Suppressor macrophage treated with lipopolysaccharide for 4 hours (primary cell): ENCODE measurements around the gene GJC1.

Experiments
- DNase-seq: peaks from one replicate; pipeline ENCODE4 v3.0.0-alpha.2; 2020

GJC1 gene

DNA sequence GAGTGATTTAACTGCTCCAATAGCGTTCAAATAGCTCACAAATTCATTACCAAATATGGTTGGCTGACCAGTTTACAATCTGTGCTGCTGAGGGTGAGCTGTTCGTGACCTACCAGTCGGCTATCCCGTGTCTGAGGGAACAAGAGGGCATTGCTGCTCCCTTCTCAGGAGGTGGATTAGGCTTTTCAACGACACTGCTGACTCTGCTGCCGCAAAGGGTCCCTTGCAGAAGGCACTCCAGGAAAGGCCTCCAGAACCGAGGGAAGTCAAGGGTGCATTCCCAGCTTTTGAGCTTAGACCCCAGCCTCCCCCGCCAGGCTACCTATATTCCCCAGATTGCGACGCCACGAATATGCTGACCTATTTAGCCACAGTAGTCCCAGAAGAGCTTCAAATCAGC lies 32.3 kb downstream of the GJC1 start:
- no peak for DNase-seq

DNA sequence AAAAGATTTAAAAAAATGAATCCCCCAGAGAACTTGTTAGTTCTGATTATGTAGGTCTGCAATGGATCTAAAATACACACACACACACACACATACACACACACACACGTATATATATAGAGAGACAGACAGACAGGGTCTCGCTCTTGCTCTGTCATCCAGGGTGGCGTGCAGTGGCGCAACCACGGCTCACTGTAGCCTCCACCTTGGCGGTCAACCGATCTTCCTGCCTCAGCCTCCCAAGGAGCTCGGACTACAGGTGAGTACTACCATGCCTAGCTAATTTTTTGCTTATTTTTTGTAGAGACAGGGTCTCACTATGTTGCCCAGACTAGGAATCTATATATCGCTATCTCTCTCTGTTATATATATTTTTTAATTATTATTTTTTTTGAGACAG lies 33.4 kb downstream of the GJC1 start:
- no peak for DNase-seq

DNA sequence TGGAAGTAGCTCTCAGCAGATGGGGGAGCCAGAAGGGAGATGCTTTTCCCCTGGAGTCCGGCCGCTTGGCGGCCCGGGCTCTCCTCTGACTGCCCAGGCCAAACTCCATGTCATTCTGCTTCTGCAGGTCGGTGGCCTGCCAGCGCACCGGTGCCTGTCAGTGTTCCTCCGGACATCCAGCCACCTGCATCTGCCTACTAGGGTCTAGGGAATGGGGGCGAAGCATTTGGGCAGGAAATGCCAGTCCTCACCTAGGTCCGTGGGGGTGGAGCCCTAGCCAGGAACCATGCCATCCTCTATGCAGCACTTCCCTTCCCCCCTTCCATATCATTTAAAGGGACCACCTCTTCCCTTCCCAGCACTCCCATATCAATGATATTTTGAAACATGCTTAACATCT lies 34.2 kb downstream of the GJC1 start:
- DNase-seq = no peak

DNA sequence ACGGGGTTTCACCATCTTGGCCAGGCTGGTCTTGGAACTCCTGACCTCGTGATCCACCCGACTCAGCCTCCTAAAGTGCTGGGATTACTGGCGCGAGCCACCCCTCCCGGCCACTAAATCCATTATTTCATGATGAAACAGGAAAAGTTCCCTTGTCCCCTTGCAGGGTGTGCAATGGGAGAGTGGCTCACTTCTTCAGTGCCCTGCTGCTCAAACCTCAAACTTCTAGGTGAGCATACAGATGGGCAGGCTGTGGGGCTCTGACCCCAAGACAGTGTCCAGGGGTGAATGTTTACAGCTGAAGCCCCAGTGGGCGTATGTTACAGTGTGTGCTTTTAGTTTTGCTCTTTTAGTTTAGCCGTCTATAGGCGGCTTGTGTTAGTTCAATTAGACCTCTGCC lies 34.7 kb downstream of the GJC1 start:
- no peak for DNase-seq

DNA sequence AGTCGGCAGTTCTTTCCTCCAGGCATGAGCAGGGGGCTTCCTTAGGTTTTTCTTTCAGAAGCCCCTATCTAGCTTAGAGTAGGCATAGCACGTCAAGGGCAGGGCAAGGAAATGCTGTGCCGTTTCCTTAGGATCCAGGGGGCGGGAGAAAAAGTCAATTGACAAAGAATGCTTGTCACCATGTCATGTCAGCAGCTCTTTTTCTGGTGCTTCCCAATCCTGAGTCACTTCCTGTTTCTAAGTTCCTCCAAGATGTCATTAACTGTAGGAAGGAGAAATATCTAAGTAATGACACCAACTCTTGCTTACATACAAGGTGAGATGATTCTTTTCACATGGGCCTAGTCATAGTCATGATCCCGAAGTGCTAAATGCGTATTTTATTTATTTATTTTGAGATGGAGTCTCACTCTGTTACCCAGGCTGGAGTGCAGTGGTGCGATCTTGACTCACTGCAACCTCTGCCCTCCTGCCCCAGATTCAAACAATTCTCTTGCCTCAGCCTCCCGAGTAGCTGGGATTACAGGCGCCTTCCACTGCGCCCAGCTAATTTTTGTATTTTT lies 35.2 kb downstream of the GJC1 start:
- DNase-seq = peak; percentile 93

DNA sequence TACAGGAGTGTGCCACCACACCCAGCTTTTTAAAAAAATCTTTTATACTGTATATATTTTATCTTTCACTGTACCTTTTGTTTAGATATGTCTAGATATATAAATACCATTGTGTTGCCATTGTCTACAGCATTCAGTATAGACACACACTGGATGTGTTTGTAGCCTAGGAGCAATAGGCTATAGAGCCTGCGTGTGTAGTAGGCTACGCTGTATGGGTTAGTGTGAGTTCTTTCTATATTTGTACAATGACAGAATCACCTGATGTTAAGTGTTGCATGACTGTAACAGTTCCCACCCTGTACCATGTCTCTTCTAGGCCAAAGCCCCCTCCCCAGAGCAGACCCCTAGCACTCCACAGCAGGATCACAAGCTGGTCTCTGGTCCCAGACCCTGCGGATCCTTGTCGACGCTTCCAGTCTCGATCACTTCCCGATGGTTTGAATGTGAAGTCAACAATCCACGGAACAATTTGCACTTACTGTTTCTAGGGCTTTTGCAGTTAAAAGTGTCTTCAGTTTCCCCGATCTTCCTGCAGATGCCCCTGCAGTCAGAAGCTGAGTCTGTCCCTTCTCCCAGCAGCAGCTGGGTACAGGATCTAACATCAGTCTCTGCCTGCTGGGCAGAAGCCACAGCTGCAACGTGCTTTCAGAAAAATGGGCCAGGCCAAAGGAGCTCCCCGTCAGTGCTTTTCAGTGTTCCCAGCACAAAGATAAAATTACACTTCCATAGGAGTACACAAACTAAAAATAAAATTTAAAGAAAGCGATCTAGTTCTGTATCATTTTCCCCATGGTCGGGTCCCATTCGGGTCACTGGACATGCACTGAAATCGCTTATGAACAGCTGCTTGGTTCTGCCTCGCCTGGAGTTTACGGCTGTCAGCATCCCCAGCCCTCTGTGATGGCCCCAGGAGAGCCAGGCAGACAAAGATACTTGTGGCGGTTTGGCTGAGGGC lies 35.9 kb downstream of the GJC1 start:
- DNase-seq = no peak

DNA sequence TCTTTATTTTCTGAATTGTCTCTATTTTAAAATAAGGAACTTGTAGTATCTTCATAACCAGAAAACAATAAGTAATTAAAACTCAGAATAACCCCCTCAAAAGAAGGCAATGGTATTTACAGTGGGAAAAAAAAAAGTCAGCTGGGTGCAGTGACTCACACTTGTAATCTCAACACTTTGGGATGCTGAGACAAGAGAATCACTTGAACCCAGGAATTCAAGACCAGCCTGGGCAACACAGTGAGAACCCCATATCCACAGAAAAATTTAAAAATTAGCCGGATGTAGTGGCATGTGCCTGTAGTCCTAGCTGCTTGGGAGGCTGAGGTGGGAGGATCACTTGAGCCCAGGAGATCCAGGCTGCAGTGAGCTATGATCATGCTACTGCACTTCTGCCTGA lies 37.8 kb downstream of the GJC1 start:
- no peak for DNase-seq

DNA sequence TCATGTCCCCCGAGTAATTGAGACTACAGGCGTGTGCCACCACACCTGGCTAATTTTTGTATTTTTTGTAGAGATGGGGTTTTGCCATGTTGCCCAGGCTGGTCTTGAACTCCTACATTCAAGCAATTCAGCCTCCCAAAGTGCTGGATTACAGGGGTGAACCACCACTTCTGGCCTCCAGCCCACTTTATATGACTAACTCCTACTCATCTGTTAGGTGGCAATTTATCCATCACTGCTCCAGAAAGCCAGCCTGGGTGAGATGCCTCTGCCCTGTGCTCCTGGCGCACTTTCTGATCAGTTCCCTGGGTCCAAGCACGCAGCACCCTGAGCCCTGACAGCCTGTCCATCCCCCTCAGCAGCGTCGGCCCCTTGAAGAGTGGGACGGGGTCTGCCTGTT lies 41.9 kb downstream of the GJC1 start:
- no peak for DNase-seq

DNA sequence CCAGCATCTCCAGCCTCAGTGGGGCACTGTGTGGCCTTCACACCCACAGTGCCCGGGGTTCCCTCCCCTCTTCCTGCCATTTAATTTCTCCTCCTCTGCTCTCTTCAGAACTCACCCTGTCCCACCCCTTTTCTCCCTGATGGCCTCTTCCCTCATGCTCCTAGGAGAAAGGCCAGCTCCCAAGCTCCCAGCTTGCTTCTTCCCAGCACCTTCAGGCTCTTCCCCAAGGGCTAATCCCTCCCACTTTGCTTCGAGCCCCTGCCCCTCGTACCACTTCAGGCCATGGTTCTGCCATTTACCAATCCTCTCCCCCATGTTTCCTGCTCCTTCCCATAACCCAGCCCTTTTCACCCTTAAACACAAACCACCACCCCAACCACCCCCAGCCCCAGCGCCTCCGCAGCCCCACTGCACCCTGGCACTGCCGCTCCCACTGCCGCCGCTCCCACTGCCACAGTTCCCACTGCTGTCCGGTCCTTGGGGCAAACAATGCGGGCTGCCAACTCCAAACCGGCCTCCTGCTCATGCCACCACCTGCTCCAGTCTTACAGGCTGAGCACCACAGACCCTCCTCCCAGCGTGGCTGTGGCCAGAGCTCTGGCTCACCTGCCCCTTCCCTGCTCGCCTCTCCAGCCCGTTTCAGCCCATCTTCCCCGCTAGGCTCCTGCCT lies 42.7 kb downstream of the GJC1 start:
- no peak for DNase-seq

DNA sequence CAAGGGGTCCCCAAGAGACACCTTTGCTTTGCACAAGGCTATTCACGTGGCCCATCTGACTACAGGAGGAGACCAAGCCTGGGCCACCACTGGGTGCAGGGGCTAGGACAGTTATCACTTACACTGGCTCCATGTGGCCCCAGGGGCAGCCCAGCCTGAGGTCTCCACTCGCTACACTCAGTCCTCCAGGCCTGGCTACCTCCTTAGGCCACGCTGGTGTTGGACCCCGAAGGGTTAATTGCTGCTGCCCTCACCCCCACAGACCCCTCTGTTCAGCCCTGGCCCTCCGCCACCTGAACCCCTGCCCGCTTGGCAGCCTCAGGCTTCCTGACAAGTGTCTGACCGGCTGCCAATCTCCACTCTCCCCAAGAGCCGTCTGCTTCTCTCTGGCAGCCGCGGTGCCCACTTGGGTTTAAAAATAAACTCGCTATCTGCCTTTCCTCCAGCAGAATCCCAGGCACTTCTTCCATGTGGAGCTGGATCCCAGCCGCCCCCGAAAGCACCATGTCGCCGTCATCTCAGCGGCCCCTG lies 43.5 kb downstream of the GJC1 start:
- DNase-seq = no peak

DNA sequence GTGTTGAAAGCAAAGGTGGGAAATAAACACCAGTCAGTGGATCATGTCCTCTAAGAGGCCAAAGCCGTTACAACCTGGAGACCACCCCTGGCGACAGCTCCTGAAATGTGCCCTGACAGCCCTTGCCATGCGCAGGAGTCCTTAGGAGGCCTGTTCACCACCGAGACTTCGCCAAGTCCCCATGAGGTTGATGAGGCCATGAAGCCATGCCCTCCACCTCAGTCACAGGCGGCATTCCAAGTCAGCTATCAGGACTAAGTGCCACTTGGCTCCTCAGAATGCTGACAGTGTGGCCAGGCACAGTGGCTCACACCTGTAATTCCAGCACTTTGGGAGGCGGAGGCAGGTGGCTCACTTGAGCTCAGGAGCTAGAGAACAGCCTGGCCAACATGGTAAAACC lies 44.2 kb downstream of the GJC1 start:
- no peak for DNase-seq

DNA sequence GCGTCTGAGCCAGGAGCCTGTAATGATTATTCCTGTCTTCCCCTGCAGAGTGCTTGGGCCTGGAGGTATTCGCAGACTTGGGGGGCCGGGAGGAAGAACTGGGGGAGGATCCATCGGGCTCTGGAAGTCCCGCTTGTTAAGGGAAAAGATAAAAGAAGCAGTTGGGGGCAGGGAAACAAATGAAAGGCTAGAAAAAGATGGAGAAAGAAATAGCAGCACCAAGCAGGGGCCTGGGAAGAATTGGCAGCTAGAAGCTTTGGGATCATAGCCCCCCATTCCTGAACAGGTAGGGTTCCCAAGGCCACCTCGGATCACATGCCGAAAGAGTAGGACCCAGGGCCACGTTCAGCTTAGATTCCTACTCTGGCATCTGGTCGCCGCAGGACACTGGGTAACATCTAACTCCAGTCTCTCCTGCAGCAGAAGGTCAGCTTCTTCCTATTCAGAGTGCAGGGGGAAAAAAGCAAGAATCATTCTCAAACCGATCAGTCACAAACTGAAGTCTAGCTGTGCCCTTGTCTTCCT lies 47.7 kb downstream of the GJC1 start:
- DNase-seq = no peak

DNA sequence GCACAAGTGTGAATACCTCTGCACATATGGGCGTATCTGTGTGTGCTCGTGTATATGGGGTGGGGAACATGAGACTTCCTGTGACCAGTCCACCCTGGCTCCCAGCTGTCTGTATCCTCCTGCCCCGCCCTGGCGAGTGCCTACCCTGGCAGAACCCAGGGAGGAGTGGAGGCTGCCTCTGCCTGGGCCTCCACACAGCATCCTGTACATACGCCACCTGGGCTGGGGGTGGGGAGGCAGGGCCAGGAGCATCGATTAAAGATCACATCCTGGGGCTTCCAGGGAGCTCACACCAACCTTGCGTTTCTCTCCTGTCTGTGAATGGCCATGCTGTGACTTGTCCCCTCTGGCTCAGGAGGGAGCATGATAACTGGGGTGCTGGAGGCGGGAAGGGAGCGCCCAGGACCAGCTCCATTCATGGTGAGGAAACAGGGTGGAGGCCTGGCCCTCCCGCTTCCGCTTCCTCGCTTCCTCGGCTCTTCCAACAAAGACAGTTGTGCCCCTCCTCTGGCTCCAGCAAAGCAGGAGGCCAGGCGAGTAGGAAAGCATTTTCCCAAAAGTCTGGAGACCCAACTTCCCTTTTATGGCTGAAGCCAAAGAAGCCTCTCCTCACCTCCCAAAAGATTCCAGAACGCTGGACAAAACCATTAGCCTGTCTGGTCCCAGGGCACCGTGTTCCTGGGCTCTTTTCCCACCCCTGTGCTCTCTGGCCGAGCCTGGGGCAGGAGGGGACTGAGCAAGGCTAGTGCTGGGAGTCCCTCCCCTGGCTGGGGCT lies 48.3 kb downstream of the GJC1 start:
- no peak for DNase-seq

DNA sequence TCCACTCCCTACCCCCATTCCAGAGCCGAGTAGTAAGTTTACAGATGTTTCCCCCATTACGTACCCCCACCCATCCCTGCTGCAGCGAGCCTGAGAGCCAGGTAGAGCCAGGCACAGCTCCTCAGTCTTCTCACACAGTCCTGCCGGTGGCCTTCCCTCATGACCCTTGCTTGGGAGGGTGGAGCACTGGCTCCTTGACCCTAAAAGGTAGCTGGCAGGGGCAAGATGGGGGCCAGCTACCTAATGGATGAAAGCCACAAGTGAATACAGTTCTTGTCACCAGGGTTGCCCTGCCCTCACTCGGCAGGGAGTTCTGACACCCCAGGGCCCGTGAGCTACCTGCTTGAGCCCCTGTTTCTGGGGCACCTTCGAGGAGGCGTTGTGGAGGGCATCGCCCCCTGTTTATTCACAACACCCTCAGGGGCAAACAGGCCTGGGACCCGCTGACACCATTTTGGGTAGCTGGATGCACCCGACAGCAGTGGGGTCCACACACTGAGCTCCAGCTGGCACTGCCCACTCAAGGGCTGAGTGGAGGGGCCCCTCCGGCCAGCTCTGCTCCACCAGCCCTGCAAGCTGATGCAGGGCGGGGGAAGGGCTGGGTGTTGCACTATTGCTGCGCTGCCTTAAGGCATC lies 49.1 kb downstream of the GJC1 start:
- DNase-seq = no peak

DNA sequence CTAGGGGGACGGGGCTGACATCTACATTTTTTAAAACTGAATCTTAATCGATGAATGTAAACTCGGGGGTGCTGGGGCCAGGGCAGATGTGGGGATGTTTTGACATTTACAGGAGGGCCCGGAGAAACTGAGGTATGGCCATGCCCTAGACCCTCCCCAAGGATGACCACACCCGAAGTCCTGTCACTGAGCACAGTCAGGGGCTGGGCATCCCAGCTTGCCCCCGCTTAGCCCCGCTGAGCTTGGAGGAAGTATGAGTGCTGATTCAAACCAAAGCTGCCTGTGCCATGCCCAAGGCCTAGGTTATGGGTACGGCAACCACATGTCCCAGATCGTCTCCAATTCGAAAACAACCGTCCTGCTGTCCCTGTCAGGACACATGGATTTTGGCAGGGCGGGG lies 49.9 kb downstream of the GJC1 start:
- no peak for DNase-seq

DNA sequence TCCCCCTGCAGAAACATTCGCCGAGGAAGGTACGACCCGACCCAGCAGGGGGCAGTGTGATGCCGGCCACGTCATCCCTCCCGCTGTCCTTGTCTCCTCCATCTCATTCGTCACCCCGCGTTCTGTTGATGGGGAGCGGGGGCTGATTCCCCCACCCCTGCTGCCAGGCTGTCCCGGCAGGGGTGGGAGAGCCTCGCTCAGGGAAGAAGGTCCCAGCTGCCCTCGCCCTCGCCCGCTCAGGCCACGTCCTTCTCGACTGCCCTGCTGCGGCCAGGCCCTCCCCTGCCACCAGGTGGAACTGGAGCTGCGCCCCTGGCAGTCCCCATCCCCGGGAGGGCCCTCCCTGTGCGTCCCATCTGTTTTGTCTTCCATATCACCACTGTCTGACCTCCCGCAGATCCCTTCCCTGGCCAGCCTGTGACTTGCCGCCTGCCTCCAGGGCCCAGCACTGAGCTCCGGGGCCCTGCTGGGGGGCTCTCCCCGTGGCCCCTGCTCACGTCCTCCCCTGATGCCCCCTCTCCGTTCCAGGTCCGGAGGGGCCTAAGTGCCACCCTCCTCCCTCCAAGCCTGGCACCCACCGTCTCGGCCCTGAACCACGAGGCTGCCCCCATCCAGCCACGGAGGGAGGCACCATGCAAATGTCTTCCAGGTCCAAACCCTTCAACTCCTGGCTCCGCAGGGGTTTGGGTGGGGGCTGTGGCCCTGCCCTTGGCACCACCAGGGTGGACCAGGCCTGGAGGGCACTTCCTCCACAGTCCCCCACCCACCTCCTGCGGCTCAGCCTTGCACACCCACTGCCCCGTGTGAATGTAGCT lies 50.7 kb downstream of the GJC1 start:
- peak; percentile 80 for DNase-seq

DNA sequence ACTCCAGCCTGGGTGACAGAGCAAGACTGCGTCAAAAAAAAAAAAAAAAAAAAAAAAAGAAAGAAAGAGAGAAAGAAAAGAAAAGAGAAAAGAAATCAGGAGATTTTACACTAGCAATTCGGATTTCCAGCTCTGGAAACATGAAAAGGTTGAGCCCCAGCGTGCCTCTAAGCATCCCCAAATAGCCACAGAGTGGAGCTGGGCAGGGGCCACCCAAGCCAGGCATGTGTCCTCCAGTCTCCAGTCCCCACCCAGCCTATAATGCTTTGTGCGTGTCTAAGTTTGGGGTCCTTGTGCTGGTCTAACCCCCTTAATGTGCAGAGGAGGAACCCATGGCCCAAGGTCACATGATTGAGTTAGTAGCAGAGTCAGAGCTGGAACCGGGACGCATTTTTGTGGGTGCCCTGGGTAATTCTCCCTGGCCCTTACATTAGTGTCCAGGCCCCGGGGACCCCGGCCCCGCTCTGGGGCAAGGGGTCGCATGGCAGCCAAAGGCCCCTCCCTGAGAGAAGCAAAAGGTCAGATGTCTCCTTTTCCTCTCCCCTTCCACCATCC lies 51.4 kb downstream of the GJC1 start:
- no peak for DNase-seq

DNA sequence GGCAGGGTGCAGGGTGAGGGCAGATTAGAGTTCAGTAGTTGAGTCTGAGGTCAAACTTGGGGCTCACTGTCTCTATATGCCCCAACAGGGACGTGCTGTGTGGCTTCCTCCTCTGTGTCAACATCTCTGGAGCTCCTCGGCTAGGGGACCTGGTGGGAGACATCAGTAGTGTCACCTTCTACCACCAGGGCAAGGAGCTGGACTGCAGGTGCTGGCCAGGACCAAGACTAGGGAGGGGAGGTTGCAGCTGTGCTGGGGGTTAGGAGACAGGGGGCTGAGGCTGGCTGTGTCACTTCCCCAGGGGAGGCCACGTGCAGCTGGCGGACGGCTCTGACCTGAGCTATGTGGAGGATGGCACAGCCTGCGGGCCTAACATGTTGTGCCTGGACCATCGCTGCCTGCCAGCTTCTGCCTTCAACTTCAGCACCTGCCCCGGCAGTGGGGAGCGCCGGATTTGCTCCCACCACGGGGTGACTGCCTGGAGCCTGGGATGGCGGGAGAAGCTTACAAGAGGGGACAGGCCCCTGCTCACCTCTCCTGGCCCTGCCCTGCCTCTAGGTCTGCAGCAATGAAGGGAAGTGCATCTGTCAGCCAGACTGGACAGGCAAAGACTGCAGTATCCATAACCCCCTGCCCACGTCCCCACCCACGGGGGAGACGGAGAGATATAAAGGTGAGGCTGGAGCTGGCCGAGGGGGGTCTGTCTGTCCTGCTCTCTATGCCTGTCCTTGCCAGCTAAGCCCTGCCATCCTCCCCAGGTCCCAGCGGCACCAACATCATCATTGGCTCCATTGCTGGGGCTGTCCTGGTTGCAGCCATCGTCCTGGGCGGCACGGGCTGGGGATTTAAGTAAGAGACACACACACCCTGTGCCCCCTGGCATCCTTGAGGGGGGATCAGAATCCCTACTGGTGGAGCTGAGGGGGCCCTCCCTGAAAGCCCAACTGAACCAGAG lies 52.4 kb downstream of the GJC1 start:
- DNase-seq = no peak

DNA sequence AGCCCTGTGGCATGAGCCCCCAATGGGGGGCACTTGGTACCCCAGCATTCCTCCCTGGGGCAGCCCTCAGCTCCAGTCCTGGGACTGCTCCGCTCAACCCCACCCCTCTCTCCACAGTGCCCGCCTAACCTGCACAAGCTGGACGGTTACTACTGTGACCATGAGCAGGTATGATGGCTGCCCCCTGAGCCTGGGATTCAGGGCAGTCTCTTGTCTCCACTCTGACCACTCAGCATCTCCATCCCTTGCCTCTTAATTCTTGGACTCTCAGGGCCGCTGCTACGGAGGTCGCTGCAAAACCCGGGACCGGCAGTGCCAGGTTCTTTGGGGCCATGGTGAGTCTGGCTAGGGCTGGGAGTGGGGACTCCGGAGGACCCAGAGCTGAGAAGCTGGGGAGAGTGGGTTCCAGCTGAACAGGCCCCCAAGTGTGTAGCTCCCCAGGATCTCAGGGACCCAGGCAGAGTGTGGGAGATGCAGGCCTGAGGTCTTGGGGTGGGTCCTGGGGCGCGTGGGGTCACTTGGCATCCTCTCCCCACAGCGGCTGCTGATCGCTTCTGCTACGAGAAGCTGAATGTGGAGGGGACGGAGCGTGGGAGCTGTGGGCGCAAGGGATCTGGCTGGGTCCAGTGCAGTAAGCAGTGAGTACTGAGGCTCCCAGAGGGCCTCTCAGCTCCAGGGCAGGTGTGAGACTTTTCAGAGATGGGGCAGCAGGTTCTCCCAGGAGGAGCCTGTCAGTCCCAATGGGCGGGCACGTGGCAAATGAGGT lies 53.3 kb downstream of the GJC1 start:
- no peak for DNase-seq
